Esophagus muscularis mucosa (tissue), 4 donors: Measurements from ENCODE around the gene CLTA. TPM values are rescaled to one million over a fixed set of nuclear protein-coding genes. Genes with fewer than 3 reads are reported as not detected.

Experiments used
- DNase-seq: peaks from one replicate; pipeline ENCODE4 v3.0.0-alpha.2; 2017; ENCODE audit errors: extremely low spot score
- H3K27ac ChIP-seq, 4 donors: fragments of 200-600 bp; sonication (generic); replicated peaks in 1 of 4; 1 replicate in 3 of 4; 2 replicates in 1 of 4; pipeline ENCODE4 v1.5.1; 2016 to 2019; ENCODE audit warnings: mild to moderate bottlenecking in 1 of 4
- H3K27me3 ChIP-seq, 4 donors: fragments of 200-600 bp; sonication (generic); one replicate each; pipeline versions ENCODE4 v1.5.1 to v1.6.0; 2016 to 2019
- H3K36me3 ChIP-seq, 4 donors: fragments of 200-600 bp; sonication (generic); one replicate each; pipeline ENCODE4 v1.5.1; 2016 to 2019
- H3K4me1 ChIP-seq, 4 donors: fragments of 200-600 bp; sonication (generic); one replicate each; pipeline ENCODE4 v1.5.1; 2016 to 2019
- H3K4me3 ChIP-seq, 4 donors: fragments of 200-600 bp; sonication (generic); 1 replicate in 2 of 4; 2 replicates in 2 of 4; pipeline ENCODE4 v1.5.1; 2016 to 2019; ENCODE audit warnings: mild to moderate bottlenecking in 4 of 4, moderate library complexity in 1 of 4
- H3K9me3 ChIP-seq, 4 donors: fragments of 200-600 bp; sonication (generic); 1 replicate in 3 of 4; 2 replicates in 1 of 4; pipeline ENCODE4 v1.5.1; 2016 to 2019
- CTCF ChIP-seq, 3 experiments: fragments of 200-600 bp in 2 of 3; fragments of 450-650 bp in 1 of 3; sonication (generic) in 2 of 3; IDR thresholded peaks; one replicate each; pipeline ENCODE4 v1.5.1; 2017 to 2019; ENCODE audit warnings: antibody characterized with exemption in 3 of 3, mild to moderate bottlenecking in 2 of 3, moderate library complexity in 1 of 3
- EP300 ChIP-seq: sonication (generic); formaldehyde crosslinking; IDR thresholded peaks from one replicate; pipeline ENCODE4 v1.6.1; 2017; ENCODE audit warnings: antibody characterized with exemption
- POLR2A ChIP-seq: fragments of 450-650 bp; IDR thresholded peaks from one replicate; pipeline ENCODE4 v1.6.1; 2017; ENCODE audit warnings: antibody characterized with exemption, moderate library complexity, mild to moderate bottlenecking, low read depth
- POLR2AphosphoS5 ChIP-seq, 2 donors: sonication (generic); formaldehyde crosslinking; IDR thresholded peaks; one replicate each; pipeline ENCODE4 v1.6.1; 2017; ENCODE audit warnings: antibody characterized with exemption in 2 of 2
- WGBS: methylation state at CpG from one replicate; pipeline ENCODE4 v1.1.5; 2018; 5-methylcytosine and 5-hydroxymethylcytosine counted together
- intact Hi-C: fragments of 100-400 bp; cut with DNase I; formaldehyde crosslinking; loops from one replicate; pipeline ENCODE4 v1.15.1; 2023
- total RNA-seq, 4 donors: library from RNA; depleted of rRNA; stranded (reverse); fragments of >200 nt; gene quantifications; one replicate each; pipeline versions ENCODE4 v1.1.0 to v1.2.1, GENCODE V29; 2016

Gene CLTA
- total RNA-seq, 4 donors from 2014 or later: 125 to 178 (median 159) TPM

DNA sequence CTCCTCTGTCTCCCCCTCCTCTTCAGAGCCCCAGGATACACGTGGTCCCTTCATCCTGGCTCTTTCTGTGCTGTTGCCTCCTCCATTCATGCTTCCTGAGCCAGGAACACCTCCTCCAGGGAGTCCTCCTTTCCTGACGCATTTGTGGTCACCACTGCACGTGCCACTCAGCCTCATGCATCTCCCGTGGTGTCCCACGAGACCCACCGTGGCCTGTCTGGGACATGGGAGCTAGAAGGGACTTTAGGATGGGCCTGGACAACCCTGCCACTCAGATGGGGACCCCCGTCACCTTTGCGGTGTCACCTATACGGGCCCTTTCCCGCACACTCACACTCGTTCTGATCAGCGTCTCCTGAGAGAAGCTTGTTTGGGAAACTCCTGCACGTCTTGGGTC is 47.5 kb upstream of the CLTA start:
- H3K4me1 ChIP-seq: peaks cover 41 to 100% (median 89%) of the 10 kb centered on the region in 4 donors
- no peak for DNase-seq
- intact Hi-C loops: no loop called here

DNA sequence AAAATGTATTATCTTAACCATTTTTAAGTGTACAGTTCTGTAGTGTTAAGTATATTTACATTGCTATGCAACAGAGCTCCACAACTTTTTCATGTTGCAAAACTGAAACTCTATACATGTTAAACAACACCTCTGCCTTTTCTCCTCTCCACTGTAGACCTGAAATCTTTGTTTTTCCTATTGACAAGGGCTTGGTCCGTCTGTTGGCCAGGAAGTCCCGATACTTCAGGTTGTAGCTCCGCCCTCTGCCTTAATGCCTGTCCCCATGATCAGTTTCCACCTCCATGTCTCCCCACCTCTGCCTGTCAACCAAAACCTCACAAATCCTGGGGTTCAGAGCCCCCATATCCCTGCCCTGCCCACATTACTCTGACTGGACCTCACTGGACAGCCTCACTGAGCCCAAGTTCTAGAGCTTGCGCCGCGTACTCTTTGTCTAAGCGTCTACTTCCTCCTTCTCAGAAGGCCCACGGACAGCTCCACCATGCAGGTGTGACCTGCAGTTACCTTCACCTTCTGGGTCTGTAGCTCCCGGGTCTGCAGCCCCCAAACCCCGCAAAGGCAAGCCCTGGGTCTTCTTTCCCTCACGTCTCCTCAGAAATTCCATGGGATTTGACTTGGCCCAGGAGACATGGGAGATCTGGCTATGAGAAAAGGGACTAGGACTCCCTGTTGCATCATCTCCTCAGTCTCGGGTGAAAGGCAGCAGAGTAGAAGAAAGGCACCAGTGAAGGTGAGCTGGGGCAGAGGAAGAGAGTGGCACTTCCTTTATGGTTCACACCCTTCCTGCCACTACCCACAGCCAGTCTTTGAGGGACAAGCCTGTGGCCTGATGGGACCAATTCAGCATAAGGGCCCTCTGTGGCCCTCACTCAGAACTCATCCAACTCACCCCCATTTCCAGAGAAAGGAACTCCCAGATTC is 46.1 kb upstream of the CLTA start:
- Histone ChIP-seq H3K9me3 (no peaks in the 10 kb centered on the region), H3K27me3 (no peaks in the 10 kb centered on the region), H3K27ac (peak overlapping the region in 3 of 4 donors; percentile 88 to 94 (median 92)), H3K4me1 (peaks cover 50 to 100% (median 89%) of the 10 kb centered on the region in 4 donors), H3K36me3 (peaks cover 0 to 17% (median 0%) of the 10 kb centered on the region in 4 donors), H3K4me3 (no peak overlapping the region)
- intact Hi-C loops: no loop called here
- TF ChIP-seq POLR2A: no peak
- no peak for TF ChIP-seq CTCF (IDR thresholded peaks at IDR 0.05)
- TF ChIP-seq EP300: no peak
- no peak for TF ChIP-seq POLR2AphosphoS5 (IDR thresholded peaks at IDR 0.05)
- WGBS: 76% methylated on average over 12 of the region's 12 CpGs
- no peak for DNase-seq

More for the DNA sequence above, 47.5 kb upstream of the CLTA start:
- Histone ChIP-seq H3K27me3 (no peaks in the 10 kb centered on the region), H3K9me3 (no peaks in the 10 kb centered on the region), H3K4me3 (peak overlapping the region; percentile 38 to 45 (median 41)), H3K27ac (peak overlapping the region; percentile 88 to 94 (median 91)), H3K36me3 (peaks cover 0 to 17% (median 0%) of the 10 kb centered on the region in 4 donors)
- TF ChIP-seq POLR2A (no peak), POLR2AphosphoS5 (IDR thresholded peaks at IDR 0.05) (no peak), EP300 (no peak), CTCF (IDR thresholded peaks at IDR 0.05) (no peak)
- WGBS: 54% methylated on average over 11 of the region's 13 CpGs

- H3K36me3 ChIP-seq: peaks cover 0 to 27% (median under 1%) of the 10 kb centered on the region in 4 donors
- peaks cover 53 to 100% (median 89%) of the 10 kb centered on the region in 4 donors for H3K4me1 ChIP-seq
- intact Hi-C loops: no loop called here
- H3K27me3 ChIP-seq: no peaks in the 10 kb centered on the region
- H3K4me3 ChIP-seq: no peak overlapping the region
- 98% methylated on average over 4 of the region's 4 CpGs for WGBS
- TF ChIP-seq CTCF (IDR thresholded peaks at IDR 0.05): no peak
- no peak for TF ChIP-seq POLR2AphosphoS5 (IDR thresholded peaks at IDR 0.05)
- TF ChIP-seq POLR2A: no peak
- no peak for TF ChIP-seq EP300
- H3K9me3 ChIP-seq: no peaks in the 10 kb centered on the region
- no peak for DNase-seq
- peak overlapping the region in 2 of 4 donors; percentile 88 to 92 for H3K27ac ChIP-seq
These were observed 44.8 kb upstream of the CLTA start for GRCh38 chr9:36145970-36146369.

GRCh38 chr9:36146651-36147050 is 44.1 kb upstream of the CLTA start:
- no peak for TF ChIP-seq POLR2A

DNA sequence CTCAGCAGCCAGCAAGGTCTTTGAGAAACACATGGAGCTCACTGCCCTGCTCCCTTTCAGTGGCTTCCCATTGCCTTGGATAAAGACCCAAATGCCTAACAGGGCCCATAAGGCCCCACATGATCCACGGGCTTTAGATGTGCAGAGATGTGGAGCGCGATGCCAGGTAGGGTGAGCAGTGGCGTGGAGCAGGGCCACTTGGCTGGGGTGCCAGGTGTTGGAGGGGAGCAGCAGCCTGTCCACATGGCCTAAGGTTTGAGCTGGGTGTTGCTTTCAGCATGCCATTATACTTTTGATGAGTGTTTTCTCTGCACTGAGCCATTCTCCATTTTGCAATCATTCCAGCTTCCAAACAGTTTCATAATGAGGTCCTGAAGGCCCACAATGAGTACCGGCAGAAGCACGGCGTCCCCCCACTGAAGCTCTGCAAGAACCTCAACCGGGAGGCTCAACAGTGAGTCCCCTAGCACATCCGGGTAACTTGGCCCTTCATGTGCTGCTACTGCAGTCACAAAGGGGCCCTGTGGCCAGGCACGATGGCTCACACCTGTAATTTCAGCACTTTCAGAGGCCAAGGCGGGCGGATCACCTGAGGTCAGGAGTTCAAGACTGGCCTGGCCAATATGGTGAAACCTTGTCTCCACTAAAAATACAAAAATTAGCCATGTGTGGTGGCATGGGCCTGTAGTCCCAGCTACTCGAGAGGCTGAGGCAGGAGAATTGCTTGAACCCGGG is 43.1 kb upstream of the CLTA start:
- Histone ChIP-seq H3K4me1 (peaks cover 46 to 98% (median 88%) of the 10 kb centered on the region in 4 donors), H3K9me3 (no peaks in the 10 kb centered on the region), H3K4me3 (no peak overlapping the region), H3K27ac (peak overlapping the region; percentile 76 to 92 (median 86)), H3K27me3 (no peaks in the 10 kb centered on the region), H3K36me3 (peaks cover 0 to 38% (median 6%) of the 10 kb centered on the region in 4 donors)
- no peak for DNase-seq
- no peak for TF ChIP-seq CTCF (IDR thresholded peaks at IDR 0.05)
- no peak for TF ChIP-seq POLR2AphosphoS5 (IDR thresholded peaks at IDR 0.05)
- TF ChIP-seq POLR2A: no peak
- no peak for TF ChIP-seq EP300
- intact Hi-C loops: no loop called here
- 85% methylated on average over 8 of the region's 14 CpGs for WGBS

More at GRCh38 chr9:36146651-36147050, 44.1 kb upstream of the CLTA start:
- H3K36me3 ChIP-seq: peaks cover 0 to 33% (median 4%) of the 10 kb centered on the region in 4 donors
- 93% methylated on average over 10 of the region's 10 CpGs for WGBS
- no peaks in the 10 kb centered on the region for H3K27me3 ChIP-seq
- H3K27ac ChIP-seq: peak overlapping the region; percentile 76 to 92 (median 86)
- no peaks in the 10 kb centered on the region for H3K9me3 ChIP-seq
- H3K4me1 ChIP-seq: peaks cover 53 to 100% (median 89%) of the 10 kb centered on the region in 4 donors
- H3K4me3 ChIP-seq: no peak overlapping the region
- intact Hi-C loops: no loop called here
- DNase-seq: no peak
